Activated CD8-positive, alpha-beta memory T cell treated with anti-CD3 and anti-CD28 coated beads, Interleukin-2, amount 10 ng/mL, durations not matched to agents 7 days and 5 days (primary cell): ENCODE results near the gene NLRX1. TPM values are rescaled to one million over a fixed set of nuclear protein-coding genes. Genes with fewer than 3 reads are reported as not detected.
"Not testable (repeated sequence)": the region's sequence is repeated elsewhere in the genome, so short reads cannot be mapped to it uniquely, and the experiment has no call there.

Experiments used
- ATAC-seq: fragments of 150-1000 bp; cut with Tn5 transposase; one replicate; pipeline ENCODE4 v1.10.0; 2021; ENCODE audit warnings: moderate library complexity
- CTCF ChIA-PET: fragments of 350-600 bp; sonication (Branson Sonifier 250); formaldehyde crosslinking; loops from one replicate; lab custom pipeline; 2021; ENCODE audit warnings: antibody characterized with exemption; lab: Charles Lee
- DNase-seq: peaks from one replicate; pipeline ENCODE4 v3.0.0-alpha.2; 2020
- H3K27ac Mint-ChIP-seq: one replicate; pipeline ENCODE4 v1.8.0; 2021; ENCODE audit warnings: mild to moderate bottlenecking, mixed read lengths
- H3K27me3 Mint-ChIP-seq: one replicate; pipeline ENCODE4 v1.8.0; 2021; ENCODE audit warnings: mixed read lengths
- H3K36me3 Mint-ChIP-seq: one replicate; pipeline ENCODE4 v1.8.0; 2021; ENCODE audit warnings: mild to moderate bottlenecking, mixed read lengths
- H3K4me1 Mint-ChIP-seq: one replicate; pipeline ENCODE4 v1.8.0; 2021; ENCODE audit warnings: mixed read lengths
- H3K4me3 Mint-ChIP-seq: one replicate; pipeline ENCODE4 v1.8.0; 2021; ENCODE audit warnings: mild to moderate bottlenecking, moderate library complexity, mixed read lengths
- H3K9me3 Mint-ChIP-seq: one replicate; pipeline ENCODE4 v1.8.0; 2022; ENCODE audit warnings: low read depth, mixed read lengths
- total RNA-seq, 2 experiments: library from RNA; stranded (reverse); gene quantifications; one replicate each; pipeline ENCODE4 v1.2.3, GENCODE V29; 2021

NLRX1 gene
- total RNA-seq, 2 experiments from 2014 or later: 21.2 to 22.2 TPM

DNA sequence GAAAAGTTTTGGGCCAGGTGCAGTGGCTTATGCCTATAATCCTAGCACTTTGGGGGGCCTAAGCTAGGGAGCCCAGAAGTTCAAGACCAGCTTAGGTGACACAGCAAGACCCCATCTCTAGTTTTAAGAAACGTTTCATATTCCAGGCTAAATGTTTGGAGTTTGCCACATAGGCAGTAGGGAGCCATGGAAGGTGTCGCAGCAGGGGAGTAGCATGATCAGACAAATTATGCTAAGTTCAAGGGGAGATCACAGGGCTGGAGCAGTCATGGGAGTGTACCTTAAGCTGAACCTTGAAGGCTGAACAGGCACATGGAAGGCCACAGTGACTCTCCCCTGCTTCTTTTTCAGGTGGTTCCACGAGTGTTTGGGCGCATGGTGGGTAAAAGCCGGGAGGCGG is 10.8 kb downstream of the NLRX1 start:
- peaks cover 20% of the 10 kb centered on the region for H3K4me1 Mint-ChIP-seq
- DNase-seq (no peak), ATAC-seq (no peak)
- no peaks in the 10 kb centered on the region for H3K27me3 Mint-ChIP-seq
- CTCF ChIA-PET: interaction anchor here (2.6 kb wide), 1 partner anchor 34 kb away, joined by 6 read pairs; no protein-coding TSS in a partner anchor
- H3K36me3 Mint-ChIP-seq: peaks cover 6% of the 10 kb centered on the region
- H3K27ac Mint-ChIP-seq: no peak overlapping the region
- no peak overlapping the region for H3K4me3 Mint-ChIP-seq
- H3K9me3 Mint-ChIP-seq: no peaks in the 10 kb centered on the region

DNA sequence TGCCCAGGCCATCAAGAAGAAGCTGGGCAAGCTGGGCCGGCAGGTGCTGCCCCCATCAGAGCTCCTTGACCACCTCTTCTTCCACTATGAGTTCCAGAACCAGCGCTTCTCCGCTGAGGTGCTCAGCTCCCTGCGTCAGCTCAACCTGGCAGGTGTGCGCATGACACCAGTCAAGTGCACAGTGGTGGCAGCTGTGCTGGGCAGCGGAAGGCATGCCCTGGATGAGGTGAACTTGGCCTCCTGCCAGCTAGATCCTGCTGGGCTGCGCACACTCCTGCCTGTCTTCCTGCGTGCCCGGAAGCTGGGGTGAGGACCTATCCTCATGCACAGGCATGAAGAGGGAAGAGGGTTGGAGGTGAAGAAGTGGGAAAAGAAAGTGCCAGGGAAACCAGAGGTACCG is 11.5 kb downstream of the NLRX1 start:
- ATAC-seq: no peak
- Mint-ChIP-seq H3K9me3 (no peaks in the 10 kb centered on the region), H3K36me3 (peaks cover 6% of the 10 kb centered on the region), H3K27me3 (no peaks in the 10 kb centered on the region), H3K4me1 (peaks cover 20% of the 10 kb centered on the region), H3K27ac (no peak overlapping the region), H3K4me3 (no peak overlapping the region)
- no peak for DNase-seq
- CTCF ChIA-PET: interaction anchor here (1.2 to 2.6 kb wide), 3 partner anchors 11 to 34 kb away, joined by 4 to 6 read pairs (median 5); no protein-coding TSS in a partner anchor

DNA sequence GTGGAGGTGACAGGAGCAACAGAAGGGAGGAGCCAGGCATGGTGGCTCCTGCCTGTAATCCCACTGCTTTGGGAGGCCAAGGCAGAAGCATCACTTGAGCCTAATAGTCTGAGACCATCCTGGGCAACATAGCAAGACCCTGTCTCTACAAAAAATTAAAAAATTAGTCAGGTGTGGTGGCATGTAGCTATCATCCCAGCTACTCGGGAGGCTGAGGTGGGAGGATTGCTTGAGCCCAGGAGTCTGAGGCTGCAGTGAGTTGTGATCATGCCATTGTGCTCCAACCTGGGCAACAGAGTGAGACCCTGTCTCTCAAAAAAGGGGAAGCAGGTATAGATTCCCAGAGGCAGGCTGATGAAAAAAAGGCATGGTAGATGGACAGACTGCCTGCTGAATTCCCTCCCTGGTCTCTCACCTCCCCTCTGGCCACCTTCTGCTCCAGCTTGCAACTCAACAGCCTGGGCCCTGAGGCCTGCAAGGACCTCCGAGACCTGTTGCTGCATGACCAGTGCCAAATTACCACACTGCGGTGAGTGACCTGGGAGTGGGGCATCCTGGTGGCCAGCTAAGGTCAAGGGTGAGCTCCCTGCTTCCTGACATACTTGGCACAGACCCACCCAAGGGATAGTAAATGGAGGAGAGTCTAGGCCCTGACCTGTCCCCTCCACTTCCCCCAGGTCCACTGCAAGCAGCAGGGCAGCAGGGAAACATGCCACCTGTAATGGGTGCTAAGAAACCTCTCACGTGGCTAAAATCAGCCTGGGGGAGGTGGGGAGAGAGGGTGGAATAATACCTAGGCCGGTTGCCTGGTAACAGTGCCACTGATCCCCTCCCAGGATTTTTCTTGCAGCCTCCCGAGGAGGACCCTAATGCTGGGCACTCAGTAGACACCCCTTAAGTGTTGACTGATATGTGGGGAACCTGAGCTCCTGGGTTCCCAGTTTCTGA is 12.5 kb downstream of the NLRX1 start:
- Mint-ChIP-seq H3K9me3 (no peaks in the 10 kb centered on the region), H3K27ac (no peak overlapping the region), H3K4me3 (no peak overlapping the region), H3K27me3 (no peaks in the 10 kb centered on the region), H3K4me1 (peaks cover 12% of the 10 kb centered on the region), H3K36me3 (peaks cover 4% of the 10 kb centered on the region)
- CTCF ChIA-PET: interaction anchor here (1.2 to 1.9 kb wide), 2 partner anchors 12 to 16 kb away, joined by 4 to 5 read pairs; no protein-coding TSS in a partner anchor
- ATAC-seq (no peak), DNase-seq (no peak)

DNA sequence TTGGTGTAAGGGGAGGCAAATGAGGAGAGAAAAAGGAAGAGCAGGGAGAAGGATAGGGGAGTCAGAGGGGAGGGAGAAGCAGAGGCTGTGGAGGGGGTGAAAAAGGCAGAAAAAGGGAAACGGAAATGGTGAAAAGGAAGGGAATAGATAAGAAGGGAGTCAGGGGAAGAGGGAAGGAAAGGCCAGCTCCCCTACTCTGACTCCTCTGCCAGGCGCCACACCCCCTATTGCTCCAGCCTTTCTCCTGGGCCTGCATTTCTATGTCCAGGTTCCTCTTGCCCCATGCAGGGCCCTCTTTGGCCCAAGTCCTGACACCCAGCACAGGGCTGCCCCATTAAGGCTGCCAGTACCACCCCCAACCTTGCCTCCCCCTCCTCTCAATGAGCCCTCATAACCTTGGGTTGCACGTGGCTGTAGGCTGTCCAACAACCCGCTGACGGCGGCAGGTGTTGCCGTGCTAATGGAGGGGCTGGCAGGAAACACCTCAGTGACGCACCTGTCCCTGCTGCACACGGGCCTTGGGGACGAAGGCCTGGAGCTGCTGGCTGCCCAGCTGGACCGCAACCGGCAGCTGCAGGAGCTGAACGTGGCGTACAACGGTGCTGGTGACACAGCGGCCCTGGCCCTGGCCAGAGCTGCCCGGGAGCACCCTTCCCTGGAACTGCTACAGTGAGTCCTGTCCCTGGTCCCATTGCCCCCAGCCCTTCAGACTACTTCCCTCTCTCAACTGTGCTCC is 13.3 kb downstream of the NLRX1 start:
- DNase-seq: no peak
- H3K27ac Mint-ChIP-seq: no peak overlapping the region
- H3K9me3 Mint-ChIP-seq: no peaks in the 10 kb centered on the region
- CTCF ChIA-PET: interaction anchor here (1.9 kb wide), 1 partner anchor 15 kb away, joined by 5 read pairs; no protein-coding TSS in a partner anchor
- peaks cover 12% of the 10 kb centered on the region for H3K4me1 Mint-ChIP-seq
- no peak for ATAC-seq
- H3K27me3 Mint-ChIP-seq: no peaks in the 10 kb centered on the region
- H3K36me3 Mint-ChIP-seq: peaks cover 4% of the 10 kb centered on the region
- no peak overlapping the region for H3K4me3 Mint-ChIP-seq

DNA sequence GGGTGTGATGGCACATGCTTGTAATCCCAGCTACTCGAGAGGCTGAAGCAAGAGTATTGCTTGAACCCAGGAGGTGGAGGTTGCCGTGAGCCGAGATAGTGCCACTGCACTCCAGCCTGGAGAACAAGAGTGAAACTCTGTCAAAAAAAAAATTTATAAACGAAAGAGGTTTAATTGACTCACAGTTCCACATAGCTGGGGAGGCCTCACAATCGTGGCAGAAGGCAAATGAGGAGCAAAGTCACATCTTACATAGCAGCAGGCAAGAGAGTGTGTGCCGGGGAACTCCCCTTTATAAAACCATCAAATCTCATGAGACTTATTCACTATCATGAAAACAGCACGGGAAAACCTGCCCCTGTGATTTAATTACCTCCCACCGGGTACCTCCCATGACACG is 15.9 kb downstream of the NLRX1 start:
- CTCF ChIA-PET: interaction anchor here (0.6 to 1.6 kb wide), 3 partner anchors 15 to 76 kb away, joined by 3 to 5 read pairs (median 3); partner anchors contain the start of gene CBL

DNA sequence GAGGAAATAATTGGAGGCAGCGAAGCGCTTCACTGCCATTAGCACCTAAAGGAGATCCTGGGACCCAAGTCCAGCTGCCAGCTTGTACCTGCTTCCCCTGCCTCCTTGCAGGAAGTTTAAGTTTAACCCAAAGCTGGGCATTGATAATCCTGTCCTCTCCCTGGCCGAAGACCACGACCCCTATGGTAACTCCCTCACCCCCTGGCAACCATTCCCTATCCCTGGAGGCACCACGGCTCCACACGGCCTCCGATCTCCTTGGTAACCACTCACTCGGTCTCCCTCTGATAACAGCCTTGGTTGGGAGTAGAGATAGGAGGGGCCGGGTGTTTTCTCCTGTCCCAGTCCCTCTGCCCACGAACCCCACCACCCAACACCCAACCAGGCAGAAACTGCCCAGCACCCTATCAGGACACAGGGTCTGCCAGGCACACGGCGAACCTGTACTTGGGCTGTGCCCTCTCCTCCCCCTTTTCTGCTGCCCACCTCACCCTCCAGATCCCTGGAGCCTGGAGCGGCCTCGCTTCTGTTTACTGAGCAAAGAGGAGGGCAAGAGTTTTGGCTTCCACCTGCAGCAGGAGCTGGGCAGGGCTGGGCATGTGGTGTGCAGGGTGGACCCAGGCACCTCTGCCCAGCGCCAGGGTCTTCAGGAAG is 17.6 kb downstream of the NLRX1 start:
- Mint-ChIP-seq H3K4me3 (no peak overlapping the region), H3K27ac (no peak overlapping the region), H3K36me3 (no peaks in the 10 kb centered on the region), H3K9me3 (no peaks in the 10 kb centered on the region), H3K27me3 (no peaks in the 10 kb centered on the region), H3K4me1 (no peaks in the 10 kb centered on the region)
- DNase-seq (no peak), ATAC-seq (no peak)
- CTCF ChIA-PET: no interaction called here

More for the DNA sequence above, 15.9 kb downstream of the NLRX1 start:
- H3K27me3 Mint-ChIP-seq, H3K27ac Mint-ChIP-seq, DNase-seq, H3K36me3 Mint-ChIP-seq, H3K4me3 Mint-ChIP-seq, H3K9me3 Mint-ChIP-seq, ATAC-seq, H3K4me1 Mint-ChIP-seq: not testable (repeated sequence)

DNA sequence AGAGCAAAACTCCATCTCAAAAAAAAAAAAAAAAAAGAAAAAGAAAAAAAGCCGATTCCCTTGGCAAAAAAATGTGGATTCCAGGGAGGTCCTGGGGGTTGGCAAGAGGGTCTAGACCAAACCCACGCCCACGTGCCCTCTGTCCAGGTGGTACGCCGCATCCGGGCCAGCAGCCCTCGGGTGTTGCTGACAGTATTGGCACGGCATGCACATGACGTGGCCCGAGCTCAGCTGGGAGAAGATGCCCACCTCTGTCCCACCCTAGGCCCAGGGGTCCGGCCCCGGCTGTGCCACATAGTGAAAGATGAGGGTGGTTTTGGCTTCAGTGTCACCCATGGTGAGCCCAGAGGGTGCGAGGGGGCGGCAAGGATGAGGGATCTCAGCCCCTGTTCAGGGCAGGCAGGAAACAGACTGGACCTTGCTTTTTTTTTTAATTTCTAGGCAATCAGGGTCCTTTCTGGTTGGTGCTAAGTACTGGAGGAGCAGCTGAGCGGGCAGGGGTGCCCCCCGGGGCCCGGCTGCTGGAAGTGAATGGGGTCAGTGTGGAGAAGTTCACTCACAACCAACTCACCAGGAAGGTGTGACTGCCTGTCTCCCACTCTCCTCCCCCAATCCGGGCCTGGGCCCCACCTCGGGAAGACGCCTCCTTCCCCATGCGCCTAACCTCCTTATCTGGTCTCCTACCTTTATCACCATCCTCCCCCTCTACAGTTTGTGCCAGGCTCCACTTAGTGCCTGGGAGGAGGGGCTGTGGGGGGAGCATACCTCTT is 18.8 kb downstream of the NLRX1 start:
- Mint-ChIP-seq H3K36me3 (no peaks in the 10 kb centered on the region), H3K4me3 (no peak overlapping the region), H3K9me3 (no peaks in the 10 kb centered on the region), H3K27me3 (no peaks in the 10 kb centered on the region), H3K27ac (no peak overlapping the region), H3K4me1 (no peaks in the 10 kb centered on the region)
- DNase-seq: no peak
- CTCF ChIA-PET: no interaction called here
- ATAC-seq: no peak

DNA sequence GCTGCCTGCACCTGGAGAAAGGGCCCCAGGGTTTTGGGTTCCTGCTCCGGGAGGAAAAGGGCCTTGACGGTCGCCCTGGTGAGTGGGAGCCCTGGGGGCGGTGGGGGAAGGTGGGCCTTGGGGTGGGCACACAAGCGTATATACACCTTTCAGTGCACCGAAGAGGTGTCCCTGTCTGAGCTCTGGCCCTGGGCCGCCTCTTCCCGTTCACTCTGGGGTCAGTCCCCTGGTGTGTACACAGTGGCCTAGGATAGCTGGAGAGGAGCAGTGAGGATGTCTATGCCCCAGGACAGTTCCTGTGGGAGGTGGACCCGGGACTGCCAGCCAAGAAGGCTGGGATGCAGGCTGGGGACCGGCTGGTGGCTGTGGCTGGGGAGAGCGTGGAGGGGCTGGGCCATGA is 19.5 kb downstream of the NLRX1 start:
- no peaks in the 10 kb centered on the region for H3K36me3 Mint-ChIP-seq
- no peaks in the 10 kb centered on the region for H3K27me3 Mint-ChIP-seq
- DNase-seq: no peak
- H3K27ac Mint-ChIP-seq: no peak overlapping the region
- no peaks in the 10 kb centered on the region for H3K4me1 Mint-ChIP-seq
- no peaks in the 10 kb centered on the region for H3K9me3 Mint-ChIP-seq
- no peak overlapping the region for H3K4me3 Mint-ChIP-seq
- ATAC-seq: no peak
- CTCF ChIA-PET: no interaction called here

DNA sequence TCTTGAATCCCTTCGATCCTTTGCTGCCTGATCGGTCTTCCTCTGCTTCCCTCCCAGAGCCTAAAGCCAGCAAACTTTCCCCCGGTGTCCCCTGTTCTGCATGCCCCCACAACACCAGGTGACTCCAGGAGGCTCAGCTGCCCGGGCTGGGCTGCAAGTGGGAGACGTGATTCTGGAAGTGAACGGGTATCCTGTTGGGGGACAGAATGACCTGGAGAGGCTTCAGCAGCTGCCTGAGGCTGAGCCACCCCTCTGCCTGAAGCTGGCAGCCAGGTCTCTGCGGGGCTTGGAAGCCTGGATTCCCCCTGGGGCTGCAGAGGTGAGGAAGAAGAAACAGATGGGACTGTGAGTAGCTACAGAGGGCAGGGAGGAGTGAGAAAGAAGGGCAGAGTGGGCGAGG is 20.4 kb downstream of the NLRX1 start:
- H3K4me3 Mint-ChIP-seq: no peak overlapping the region

DNA sequence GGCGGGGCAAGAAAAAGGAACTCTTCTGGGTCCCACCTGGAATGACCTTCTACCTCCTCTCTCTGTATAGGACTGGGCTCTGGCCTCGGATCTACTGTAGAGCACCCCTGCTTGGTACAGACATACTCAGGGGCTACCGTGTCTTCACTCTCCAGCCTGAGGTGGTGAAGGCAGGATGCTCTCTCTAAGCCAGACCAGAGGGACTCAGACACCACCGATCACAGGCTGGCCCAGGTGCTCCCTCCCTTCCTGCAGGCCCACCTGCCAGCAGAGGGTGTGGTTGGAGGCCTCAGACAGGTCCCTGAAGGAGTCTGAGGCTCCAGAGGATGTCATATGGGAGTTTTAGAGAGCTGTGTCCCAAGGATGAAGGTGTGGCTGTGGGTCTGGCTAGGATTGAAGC is 20.9 kb downstream of the NLRX1 start:
- no peaks in the 10 kb centered on the region for H3K36me3 Mint-ChIP-seq
- CTCF ChIA-PET: interaction anchor here (0.5 to 1.6 kb wide), 4 partner anchors 20 to 149 kb away, joined by 3 to 5 read pairs (median 4); no protein-coding TSS in a partner anchor
- no peak overlapping the region for H3K4me3 Mint-ChIP-seq
- no peaks in the 10 kb centered on the region for H3K9me3 Mint-ChIP-seq
- H3K27me3 Mint-ChIP-seq: no peaks in the 10 kb centered on the region
- H3K4me1 Mint-ChIP-seq: no peaks in the 10 kb centered on the region
- ATAC-seq (no peak), DNase-seq (no peak)
- no peak overlapping the region for H3K27ac Mint-ChIP-seq

More for the DNA sequence above, 20.4 kb downstream of the NLRX1 start:
- Mint-ChIP-seq H3K27ac (no peak overlapping the region), H3K4me1 (no peaks in the 10 kb centered on the region), H3K9me3 (no peaks in the 10 kb centered on the region), H3K27me3 (no peaks in the 10 kb centered on the region), H3K36me3 (no peaks in the 10 kb centered on the region)
- DNase-seq (no peak), ATAC-seq (no peak)
- CTCF ChIA-PET: interaction anchor here (1.6 kb wide), 1 partner anchor 20 kb away, joined by 5 read pairs; no protein-coding TSS in a partner anchor

DNA sequence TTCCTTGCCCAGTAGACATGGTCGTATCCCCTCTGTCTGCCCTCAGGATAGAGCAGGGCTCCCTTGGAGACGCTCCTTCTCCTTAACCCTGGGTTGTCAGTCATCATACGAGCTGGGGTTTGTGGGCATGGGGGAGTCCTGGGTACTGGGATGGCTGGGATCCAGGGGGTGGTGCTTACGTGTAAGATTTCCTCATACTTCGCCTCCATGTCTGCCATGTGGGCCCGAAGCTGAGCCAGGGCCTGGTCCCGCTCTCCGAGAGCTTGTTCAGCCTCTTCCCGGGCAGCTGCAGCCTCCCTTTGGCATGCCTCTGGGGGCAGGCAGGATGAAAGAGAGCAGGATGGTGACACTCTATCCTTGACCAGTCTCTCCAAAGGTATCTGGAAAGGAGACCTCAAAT is 22.0 kb downstream of the NLRX1 start:
- no peaks in the 10 kb centered on the region for H3K36me3 Mint-ChIP-seq
- CTCF ChIA-PET: interaction anchor here (1.0 to 1.3 kb wide), 2 partner anchors 94 to 148 kb away, joined by 3 to 4 read pairs; no protein-coding TSS in a partner anchor
- no peak for ATAC-seq
- no peak for DNase-seq
- H3K9me3 Mint-ChIP-seq: no peaks in the 10 kb centered on the region
- no peaks in the 10 kb centered on the region for H3K4me1 Mint-ChIP-seq
- no peak overlapping the region for H3K27ac Mint-ChIP-seq
- H3K4me3 Mint-ChIP-seq: no peak overlapping the region
- no peaks in the 10 kb centered on the region for H3K27me3 Mint-ChIP-seq

DNA sequence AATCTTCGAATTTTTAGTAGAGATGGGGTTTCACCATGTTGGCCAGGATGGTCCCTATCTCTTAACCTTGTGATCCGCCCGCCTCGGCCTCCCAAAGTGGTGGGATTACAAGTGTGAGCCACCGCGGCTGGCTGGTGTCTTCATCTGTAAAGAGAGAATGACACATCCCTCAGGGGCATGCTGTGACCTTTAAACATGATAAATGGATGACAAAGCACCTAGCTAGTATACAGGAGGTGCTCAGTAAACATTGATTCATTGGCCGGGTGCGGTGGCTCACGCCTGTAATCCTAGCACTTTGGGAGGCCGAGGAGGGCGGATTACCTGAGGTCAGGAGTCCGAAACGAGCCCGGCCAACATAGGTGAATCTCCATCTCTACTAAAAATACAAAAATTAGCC is 22.7 kb downstream of the NLRX1 start:
- CTCF ChIA-PET: interaction anchor here (1.0 to 1.2 kb wide), 2 partner anchors 124 to 147 kb away, joined by 3 read pairs; partner anchors contain the start of gene VPS11
- H3K27ac Mint-ChIP-seq, H3K9me3 Mint-ChIP-seq, DNase-seq, ATAC-seq, H3K4me3 Mint-ChIP-seq, H3K27me3 Mint-ChIP-seq, H3K4me1 Mint-ChIP-seq, H3K36me3 Mint-ChIP-seq: not testable (repeated sequence)
